Heart right ventricle (tissue), 16 donors: ENCODE data around the gene PIP5K1C. TPM values are rescaled to one million over a fixed set of nuclear protein-coding genes. Genes with fewer than 3 reads are reported as not detected.

Experiments
- ATAC-seq, 8 donors: fragments of 200-7000 bp; cut with Tn5 transposase; one replicate each; pipeline ENCODE4 v1.9.1; 2020; ENCODE audit warnings: mild to moderate bottlenecking in 8 of 8, moderate library complexity in 8 of 8, moderate number of reproducible peaks in 1 of 8
- DNase-seq, 2 donors: peaks; one replicate each; pipeline ENCODE4 v3.0.0-alpha.2; 2020
- H3K27ac ChIP-seq, 10 donors: fragments of 200-600 bp; sonication (generic) in 2 of 10; one replicate each; pipeline versions ENCODE4 v1.5.0 to v1.8.0; 2020 to 2022; ENCODE audit warnings: mild to moderate bottlenecking in 3 of 10
- H3K27me3 ChIP-seq, 7 donors: fragments of 200-600 bp; one replicate each; pipeline ENCODE4 v1.8.0; 2021 to 2022; ENCODE audit warnings: mild to moderate bottlenecking in 2 of 7
- H3K36me3 ChIP-seq, 9 donors: fragments of 200-600 bp; sonication (generic) in 1 of 9; one replicate each; pipeline versions ENCODE4 v1.5.0 to v1.8.0; 2020 to 2022; ENCODE audit warnings: mild to moderate bottlenecking in 2 of 9
- H3K4me1 ChIP-seq, 9 donors: fragments of 200-600 bp; sonication (generic) in 1 of 9; one replicate each; pipeline versions ENCODE4 v1.5.0 to v1.8.0; 2020 to 2022; ENCODE audit warnings: mild to moderate bottlenecking in 4 of 9
- H3K4me3 ChIP-seq, 10 donors: fragments of 200-600 bp; sonication (generic) in 2 of 10; one replicate each; pipeline versions ENCODE4 v1.5.0 to v1.8.0; 2020 to 2022; ENCODE audit warnings: mild to moderate bottlenecking in 7 of 10, moderate library complexity in 2 of 10
- H3K9me3 ChIP-seq, 11 donors: fragments of 200-600 bp in 10 of 11; sonication (generic) in 2 of 11; one replicate each; pipeline versions ENCODE4 v1.5.0 to v1.8.0; 2013 to 2022; ENCODE audit warnings: mild to moderate bottlenecking in 2 of 11, control low read depth in 1 of 11, moderate library complexity in 1 of 11
- WGBS, 2 donors: extraction: QIAGEN DNeasy Blood & Tissue Kit; methylation state at CpG; one replicate each; pipeline ENCODE4 v1.1.7; 2013; ENCODE audit warnings: inconsistent platforms in 1 of 2; 5-methylcytosine and 5-hydroxymethylcytosine counted together
- intact Hi-C, 10 donors: fragments of 100-400 bp; cut with DNase I; formaldehyde crosslinking; loops; one replicate each; pipeline versions ENCODE4 v1.11.1 to v1.14.2; 2022
- polyA plus RNA-seq, 2 donors: library from polyadenylated mRNA; stranded (reverse); fragments of 200-250 nt; gene quantifications; one replicate each; pipeline ENCODE4 v1.2.3, GENCODE V29; 2013
- total RNA-seq, 10 donors: library from RNA; stranded (reverse); fragmentation: NEBNext Ultra II Directional in 3 of 10; extraction: Animal tissue kit (Norgen Biotek cat#: 25700) in 3 of 10; gene quantifications; one replicate each; pipeline versions ENCODE4 v1.2.1 to v1.2.4, GENCODE V29; 2021 to 2023
- TF ChIP-seq, protein P1 (sequence below), 9 donors: fragments of 200-600 bp; sonication (generic) in 2 of 9; IDR thresholded peaks; one replicate each; pipeline versions ENCODE4 v1.5.0 to v1.8.0; 2021 to 2022; ENCODE audit warnings: antibody characterized with exemption in 9 of 9, mild to moderate bottlenecking in 5 of 9, moderate library complexity in 1 of 9
- donor health status: Arrhythmogenic right ventricular cardiomyopathy.
- donor health status: ischemic (EF 13 %, LVEDD 7.1; RV severe dilation, severe dysfunction).
- donor health status: healthy with polysubstance abuse.
- donor health status: DM: no; HTN: yes; CAD: no.
- donor health status: DM: no; HTN: no; CAD: no.
- donor health status: ischemic (EF 25% LVEDD 6.9; RV normal size, moderate dysfunction).
- donor health status: ischemic (EF 25% LVEDD 5.7; RV mildly dilated, moderate dysfunction).
- donor health status: healthy.
- donor health status: DM: yes; HTN: yes; CAD: no.
- donor health status: Ischemic cardiomyopathy.
- donor health status: ischemic (EF 35%, LVEDD 5.7; RV mildly dilated, moderate dysfunction).
- donor health status: nonischemic (EF 11% LVEDD 7.7; RV severe dilation, severe dysfunction).
- donor health status: DM: yes; HTN: yes; CAD: no.
- donor health status: PGD.
- donor health status: ischemic (EF 29% LVEDD 5.4; RV normal size, mild dysfunction).
- donor health status: nonischemic (EF 23%, LVEDD 6.1; RV moderate dilation, normal function).

The PIP5K1C gene
- total and polyA plus RNA-seq, 12 donors, result 18.3 to 46.6 (median 34.9) TPM

DNA sequence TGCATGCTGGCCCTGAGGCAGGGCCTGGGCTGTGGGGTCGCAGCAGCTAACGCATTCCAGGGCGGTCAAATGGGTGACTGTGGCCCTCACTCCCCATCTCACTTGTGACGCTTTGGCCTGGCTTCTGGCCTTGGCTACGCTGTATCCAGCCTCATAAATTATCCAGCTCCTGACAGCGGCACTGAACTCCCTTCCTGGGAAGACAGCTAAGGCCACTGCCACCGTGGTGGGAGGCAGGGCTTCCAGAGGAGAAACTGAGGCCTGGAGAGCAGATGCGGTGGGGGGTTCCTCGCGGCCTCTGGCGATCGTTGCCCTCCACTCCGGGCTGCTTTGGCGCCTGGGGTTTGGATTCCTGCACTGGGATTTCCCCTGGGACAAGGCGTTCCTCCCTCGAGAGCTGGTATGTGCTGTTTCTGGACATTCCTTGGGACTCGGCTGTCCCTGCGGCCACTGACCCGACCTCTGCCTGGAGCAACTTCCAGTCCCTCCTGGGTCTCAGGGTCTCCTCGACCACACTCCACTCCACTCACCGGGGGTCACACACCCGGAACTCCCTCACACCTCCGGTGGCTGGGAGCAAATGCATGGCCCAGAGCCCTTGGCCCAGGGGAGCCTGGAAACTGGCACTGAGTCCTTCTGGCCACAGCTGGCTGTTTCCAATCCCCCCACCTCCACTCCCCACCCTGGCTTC is 97.0 kb downstream of the PIP5K1C start:
- TF ChIP-seq, protein P1, sequence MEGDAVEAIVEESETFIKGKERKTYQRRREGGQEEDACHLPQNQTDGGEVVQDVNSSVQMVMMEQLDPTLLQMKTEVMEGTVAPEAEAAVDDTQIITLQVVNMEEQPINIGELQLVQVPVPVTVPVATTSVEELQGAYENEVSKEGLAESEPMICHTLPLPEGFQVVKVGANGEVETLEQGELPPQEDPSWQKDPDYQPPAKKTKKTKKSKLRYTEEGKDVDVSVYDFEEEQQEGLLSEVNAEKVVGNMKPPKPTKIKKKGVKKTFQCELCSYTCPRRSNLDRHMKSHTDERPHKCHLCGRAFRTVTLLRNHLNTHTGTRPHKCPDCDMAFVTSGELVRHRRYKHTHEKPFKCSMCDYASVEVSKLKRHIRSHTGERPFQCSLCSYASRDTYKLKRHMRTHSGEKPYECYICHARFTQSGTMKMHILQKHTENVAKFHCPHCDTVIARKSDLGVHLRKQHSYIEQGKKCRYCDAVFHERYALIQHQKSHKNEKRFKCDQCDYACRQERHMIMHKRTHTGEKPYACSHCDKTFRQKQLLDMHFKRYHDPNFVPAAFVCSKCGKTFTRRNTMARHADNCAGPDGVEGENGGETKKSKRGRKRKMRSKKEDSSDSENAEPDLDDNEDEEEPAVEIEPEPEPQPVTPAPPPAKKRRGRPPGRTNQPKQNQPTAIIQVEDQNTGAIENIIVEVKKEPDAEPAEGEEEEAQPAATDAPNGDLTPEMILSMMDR (IDR thresholded peaks at IDR 0.05), result no peak
- Histone ChIP-seq H3K36me3 (no peaks in the 10 kb centered on the region), H3K4me1 (peaks cover 7 to 48% (median 31%) of the 10 kb centered on the region in 9 donors), H3K4me3 (no peak overlapping the region), H3K9me3 (no peaks in the 10 kb centered on the region), H3K27me3 (peaks cover 0 to 28% (median 5%) of the 10 kb centered on the region in 7 donors), H3K27ac (peak overlapping the region in 3 of 10 donors; percentile 15 to 44 (median 27))
- DNase-seq (no peak), ATAC-seq (no peak)
- 55 to 69% methylated on average over 23 of the region's 23 CpGs for WGBS, 2 donors
- intact Hi-C loops, result no loop called here

DNA sequence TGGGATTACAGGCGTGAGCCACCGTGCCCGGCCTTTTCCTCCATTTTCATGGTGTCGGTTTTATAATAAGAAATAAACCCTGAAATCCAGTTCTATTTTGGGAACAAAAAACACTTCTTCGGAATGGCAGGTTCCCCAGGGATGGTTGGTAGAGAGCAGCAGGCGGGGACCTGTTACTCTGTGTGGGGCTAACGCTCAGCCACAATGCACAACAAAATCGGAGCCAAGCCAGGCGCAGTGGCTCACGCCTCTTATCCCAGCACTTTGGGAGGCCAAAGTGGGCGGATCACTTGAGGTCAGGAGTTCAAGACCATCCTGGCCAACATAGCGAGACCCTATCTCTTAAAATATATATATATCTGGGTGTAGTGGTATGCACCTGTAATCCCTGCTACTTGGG is 99.2 kb downstream of the PIP5K1C start:
- no peak for ATAC-seq
- WGBS, 2 donors, result 78 to 81% methylated on average over 12 of the region's 12 CpGs
- peaks cover 0 to 26% (median 11%) of the 10 kb centered on the region in 9 donors for H3K4me1 ChIP-seq

DNA sequence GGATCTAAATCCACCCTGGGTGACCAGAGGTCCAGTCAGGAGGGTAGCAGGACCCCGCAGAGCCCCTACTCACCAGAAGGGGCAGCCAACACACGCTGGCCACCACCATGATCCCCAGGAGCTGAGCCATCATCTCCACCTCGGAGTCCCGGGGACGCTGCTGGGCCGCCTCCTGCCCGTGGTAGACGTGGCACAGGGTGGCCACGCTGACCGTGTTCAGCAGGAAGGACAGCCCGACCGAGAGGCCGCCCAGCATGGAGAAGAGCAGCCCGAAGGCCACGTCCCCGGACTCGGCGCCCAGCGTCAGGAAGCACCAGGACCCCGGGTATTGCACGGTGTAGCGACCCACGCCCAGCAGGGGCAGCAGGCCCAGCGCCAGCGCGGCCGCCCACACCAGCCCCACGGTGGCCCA is 100.5 kb downstream of the PIP5K1C start:
- intact Hi-C loops, result no loop called here

More for the DNA sequence above, 99.2 kb downstream of the PIP5K1C start:
- Histone ChIP-seq H3K36me3 (peaks cover 0 to 5% (median 0%) of the 10 kb centered on the region in 9 donors), H3K4me3 (no peak overlapping the region), H3K27ac (no peak overlapping the region), H3K9me3 (no peaks in the 10 kb centered on the region), H3K27me3 (peaks cover 0 to 12% (median 5%) of the 10 kb centered on the region in 7 donors)
- TF ChIP-seq, protein P1 (IDR thresholded peaks at IDR 0.05), result no peak
- DNase-seq, result no peak
- intact Hi-C loops, result no loop called here

DNA sequence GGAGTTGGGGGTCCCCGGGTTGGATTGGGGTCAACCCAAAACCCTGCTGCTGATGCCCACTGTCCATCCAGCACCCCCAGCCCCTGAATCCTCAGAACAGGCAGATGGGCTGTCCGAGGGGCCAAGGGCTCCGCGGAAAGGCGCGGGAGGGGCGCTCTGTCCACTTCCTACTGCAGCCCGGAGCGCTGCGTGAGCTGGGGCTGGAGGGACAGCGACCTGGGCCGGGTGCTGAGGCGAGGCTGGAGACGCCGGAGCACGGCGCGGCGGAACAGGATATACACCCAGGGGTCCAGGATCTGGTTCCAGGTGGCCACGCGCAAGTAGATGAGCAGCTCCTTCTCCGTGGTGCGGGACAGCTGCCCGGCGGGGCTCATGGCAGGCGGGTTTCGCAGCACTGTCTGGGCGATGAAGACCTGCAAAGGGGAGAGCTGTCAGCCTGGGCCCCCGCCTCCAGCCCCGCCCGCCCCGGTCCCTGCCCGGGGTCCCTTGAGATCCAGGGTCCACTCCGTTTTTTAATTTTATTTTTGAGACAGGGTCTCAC is 104.7 kb downstream of the PIP5K1C start:
- Histone ChIP-seq H3K36me3 (peaks cover 0 to 21% (median 0%) of the 10 kb centered on the region in 9 donors), H3K9me3 (no peaks in the 10 kb centered on the region), H3K4me3 (no peak overlapping the region), H3K27ac (no peak overlapping the region), H3K4me1 (peaks cover 0 to 4% (median 0%) of the 10 kb centered on the region in 9 donors), H3K27me3 (no peaks in the 10 kb centered on the region)
- WGBS, 2 donors, result 67 to 78% methylated on average over 34 of the region's 34 CpGs
- DNase-seq, result no peak
- TF ChIP-seq, protein P1 (IDR thresholded peaks at IDR 0.05), result no peak
- ATAC-seq, result no peak
- intact Hi-C loops, result no loop called here

More for the DNA sequence above, 100.5 kb downstream of the PIP5K1C start:
- Histone ChIP-seq H3K36me3 (peaks cover 0 to 12% (median 0%) of the 10 kb centered on the region in 9 donors), H3K4me1 (peaks cover 0 to 18% (median 5%) of the 10 kb centered on the region in 9 donors), H3K9me3 (no peaks in the 10 kb centered on the region), H3K27ac (no peak overlapping the region), H3K27me3 (peaks cover 0 to 5% (median 0%) of the 10 kb centered on the region in 7 donors), H3K4me3 (no peak overlapping the region)
- DNase-seq (peak in 1 of 2 donors; percentile 9), ATAC-seq (no peak)
- 86 to 89% methylated on average over 25 to 28 of the region's 28 CpGs for WGBS, 2 donors
- TF ChIP-seq, protein P1 (IDR thresholded peaks at IDR 0.05), result peak in 1 of 9 donors; percentile 4
